ENCODE data around the gene MICOS13.

GRCh38 chr19:5665781-5666513 lies 14.4 kb downstream of the MICOS13 start:
- TF ChIP-seq CTCF (IDR thresholded peaks at IDR 0.05; ENCODE audit: insufficient read depth, low read depth, low read length) (peak; percentile 22), EZH2 (IDR thresholded peaks at IDR 0.05; ENCODE audit: insufficient read depth, low read length) (no peak)

Data from astrocyte (in vitro differentiated cells and primary cell).